H9 (cell line): Measurements from ENCODE around the gene NKD1. TPM values are rescaled to one million over a fixed set of nuclear protein-coding genes. Genes with fewer than 3 reads are reported as not detected.

ENCODE experiments used
- DNase-seq: peaks from one replicate; pipeline ENCODE4 v3.0.0-alpha.2; 2017
- H2AFZ ChIP-seq: one replicate; pipeline ENCODE4 v1.6.1; 2013; ENCODE audit warnings: mild to moderate bottlenecking, low read length, control low read depth, moderate library complexity
- H2AK5ac ChIP-seq: 2 replicates; pipeline ENCODE4 v1.6.1; 2013; ENCODE audit warnings: low read length, control low read depth, mixed read lengths; ENCODE audit not compliant: insufficient read length
- H2BK120ac ChIP-seq: one replicate; pipeline ENCODE4 v1.6.1; 2013; ENCODE audit warnings: low read depth, mild to moderate bottlenecking, low read length, control low read depth, inconsistent platforms; ENCODE audit not compliant: poor library complexity, severe bottlenecking
- H2BK12ac ChIP-seq: 2 replicates; pipeline ENCODE4 v1.6.1; 2013; ENCODE audit warnings: low read length, control low read depth, mixed read lengths, low read depth; ENCODE audit not compliant: insufficient read length
- H2BK15ac ChIP-seq: 2 replicates; pipeline ENCODE4 v1.6.1; 2013; ENCODE audit warnings: low read depth, low read length, control low read depth
- H2BK20ac ChIP-seq: one replicate; pipeline ENCODE4 v1.6.1; 2013; ENCODE audit warnings: low read depth, mild to moderate bottlenecking, low read length, control low read depth, inconsistent platforms; ENCODE audit not compliant: poor library complexity, severe bottlenecking
- H2BK5ac ChIP-seq: 2 replicates; pipeline ENCODE4 v1.6.1; 2013; ENCODE audit warnings: low read length, control low read depth, mixed read lengths; ENCODE audit not compliant: insufficient read length
- H3K14ac ChIP-seq: 2 replicates; pipeline ENCODE4 v1.6.1; 2013; ENCODE audit warnings: low read length, control low read depth; ENCODE audit not compliant: insufficient read depth
- H3K18ac ChIP-seq: 2 replicates; pipeline ENCODE4 v1.6.1; 2013; ENCODE audit warnings: low read depth, mild to moderate bottlenecking, mixed read lengths, low read length, control low read depth; ENCODE audit not compliant: insufficient read length
- H3K23ac ChIP-seq: 2 replicates; pipeline ENCODE4 v1.6.1; 2013; ENCODE audit warnings: low read length, control low read depth, mixed read lengths, low read depth; ENCODE audit not compliant: insufficient read length
- H3K23me2 ChIP-seq: 2 replicates; pipeline ENCODE4 v1.6.1; 2013; ENCODE audit warnings: low read depth, mild to moderate bottlenecking, mixed read lengths, low read length, control low read depth; ENCODE audit not compliant: insufficient read length, poor library complexity, severe bottlenecking
- H3K27ac ChIP-seq: 2 replicates; pipeline ENCODE4 v1.5.1; 2013; ENCODE audit warnings: low read length, control low read depth, mixed read lengths, low read depth; ENCODE audit not compliant: insufficient read length
- H3K27me3 ChIP-seq: 2 replicates; pipeline ENCODE4 v1.6.1; 2013; ENCODE audit warnings: low read length, control low read depth, inconsistent platforms; ENCODE audit not compliant: insufficient read depth
- H3K4ac ChIP-seq: 2 replicates; pipeline ENCODE4 v1.6.1; 2013; ENCODE audit warnings: low read depth, mild to moderate bottlenecking, control low read depth, inconsistent platforms, low read length, moderate library complexity
- H3K4me1 ChIP-seq: 2 replicates; pipeline ENCODE4 v1.6.1; 2013; ENCODE audit warnings: low read length, control low read depth, inconsistent platforms; ENCODE audit not compliant: insufficient read depth
- H3K4me2 ChIP-seq: 2 replicates; pipeline ENCODE4 v1.6.1; 2013; ENCODE audit warnings: low read length, control low read depth, mixed read lengths; ENCODE audit not compliant: insufficient read length, insufficient read depth
- H3K56ac ChIP-seq: 2 replicates; pipeline ENCODE4 v1.6.1; 2013; ENCODE audit warnings: low read depth, mild to moderate bottlenecking, mixed read lengths, low read length, control low read depth; ENCODE audit not compliant: insufficient read length
- H3K79me1 ChIP-seq: 2 replicates; pipeline ENCODE4 v1.6.1; 2013; ENCODE audit warnings: low read depth, mild to moderate bottlenecking, moderate library complexity, low read length, control low read depth, inconsistent platforms; ENCODE audit not compliant: insufficient read depth, poor library complexity, severe bottlenecking
- H3K79me2 ChIP-seq: 2 replicates; pipeline ENCODE4 v1.6.1; 2013; ENCODE audit warnings: low read length, control low read depth, inconsistent platforms; ENCODE audit not compliant: insufficient read depth
- H3K9ac ChIP-seq: 2 replicates; pipeline ENCODE4 v1.6.1; 2013; ENCODE audit warnings: low read length, control low read depth, mixed read lengths; ENCODE audit not compliant: insufficient read length; ENCODE audit errors: extremely low read depth
- H3K9me3 ChIP-seq: one replicate; pipeline ENCODE4 v1.6.1; 2013; ENCODE audit warnings: low read depth, low read length, inconsistent platforms; ENCODE audit not compliant: control insufficient read depth
- H3T11ph ChIP-seq: one replicate; pipeline ENCODE4 v1.6.1; 2013; ENCODE audit warnings: mild to moderate bottlenecking, low read length, control low read depth, inconsistent platforms
- H4K20me1 ChIP-seq: one replicate; pipeline ENCODE4 v1.6.1; 2013; ENCODE audit not compliant: control insufficient read depth, insufficient read length, insufficient read depth
- H4K5ac ChIP-seq: 2 replicates; pipeline ENCODE4 v1.6.1; 2013; ENCODE audit warnings: low read depth, mild to moderate bottlenecking, mixed read lengths, low read length, control low read depth; ENCODE audit not compliant: insufficient read length
- H4K8ac ChIP-seq: replicated peaks from 2 replicates; pipeline ENCODE4 v1.6.1; 2013; ENCODE audit warnings: low read length, control low read depth, mixed read lengths, low read depth; ENCODE audit not compliant: insufficient read length
- H4K91ac ChIP-seq: 2 replicates; pipeline ENCODE4 v1.6.1; 2013; ENCODE audit warnings: low read depth, mild to moderate bottlenecking, moderate library complexity, mixed read lengths, low read length, control low read depth; ENCODE audit not compliant: insufficient read length
- H3K27ac Mint-ChIP-seq, 3 experiments: 2 replicates in 2 of 3; 3 replicates in 1 of 3; pipeline ENCODE4 v1.8.0; 2020 to 2021; ENCODE audit warnings: mixed read lengths in 3 of 3, mild to moderate bottlenecking in 1 of 3, moderate library complexity in 1 of 3
- H3K27me3 Mint-ChIP-seq: 2 replicates; pipeline ENCODE4 v1.8.0; 2021; ENCODE audit warnings: low read depth, mild to moderate bottlenecking, moderate library complexity, mixed read lengths
- H3K36me3 Mint-ChIP-seq, 3 experiments: 2 replicates in 2 of 3; 3 replicates in 1 of 3; pipeline ENCODE4 v1.8.0; 2020 to 2021; ENCODE audit warnings: low read depth in 3 of 3, mixed read lengths in 3 of 3; ENCODE audit not compliant: insufficient read depth in 1 of 3
- H3K4me1 Mint-ChIP-seq, 2 experiments: 2 replicates each; pipeline ENCODE4 v1.8.0; 2020; ENCODE audit warnings: mixed read lengths in 2 of 2
- H3K4me3 Mint-ChIP-seq, 2 experiments: 2 replicates in 1 of 2; 3 replicates in 1 of 2; pipeline ENCODE4 v1.8.0; 2020 to 2021; ENCODE audit warnings: mild to moderate bottlenecking in 2 of 2, mixed read lengths in 2 of 2, moderate library complexity in 1 of 2
- H3K9me3 Mint-ChIP-seq, 2 experiments: 2 replicates in 1 of 2; 3 replicates in 1 of 2; pipeline ENCODE4 v1.8.0; 2020; ENCODE audit warnings: mild to moderate bottlenecking in 2 of 2, mixed read lengths in 2 of 2, moderate library complexity in 1 of 2
- CTCF ChIP-seq: fragments of 200-600 bp; sonication (generic); conservative IDR thresholded peaks from 3 replicates; pipeline ENCODE4 v1.8.0; 2021; ENCODE audit warnings: antibody characterized with exemption, mild to moderate bottlenecking
- WGBS: extraction: QIAGEN DNeasy Blood & Tissue Kit; methylation state at CpG from one replicate; pipeline ENCODE4 v1.1.7; 2013; ENCODE audit warnings: missing lambda C conversion rate, low lambda C conversion rate, mixed read lengths; ENCODE audit not compliant: insufficient read length; ENCODE audit errors: extremely low coverage; 5-methylcytosine and 5-hydroxymethylcytosine counted together
- total RNA-seq: library from RNA; stranded (reverse); gene quantifications from 2 replicates; pipeline ENCODE4 v1.2.1, GENCODE V29; 2021

The NKD1 gene
- total RNA-seq, 1 experiment from 2014 or later = 1.9 TPM

DNA sequence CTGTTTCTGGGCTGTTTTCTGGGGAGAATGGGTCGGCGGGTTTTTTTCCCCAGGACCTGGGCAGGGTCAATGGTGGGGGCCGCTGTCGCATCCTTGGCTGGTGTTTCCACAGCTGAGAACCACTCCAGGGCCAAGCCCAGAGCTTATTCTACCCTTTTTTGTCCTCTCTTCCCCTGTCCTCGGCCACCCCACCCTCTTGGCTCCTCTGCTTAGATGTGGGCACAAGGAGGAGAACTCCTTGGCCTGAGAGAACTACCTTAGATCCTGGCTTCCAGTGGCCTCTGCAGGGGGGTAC lies 149.2 kb downstream of the NKD1 start:
- Mint-ChIP-seq H3K4me1 (peaks cover 9 to 11% of the 10 kb centered on the region in 2 experiments), H3K36me3 (no peaks in the 10 kb centered on the region), H3K4me3 (no peak overlapping the region), H3K27ac (no peak overlapping the region), H3K9me3 (no peaks in the 10 kb centered on the region; a peak in 2 of 5 replicates), H3K27me3 (peaks cover 39% of the 10 kb centered on the region)
- H3K79me1 ChIP-seq = no peaks in the 10 kb centered on the region
- H2BK5ac ChIP-seq = no peak overlapping the region
- no peak overlapping the region for H3K23ac ChIP-seq
- H4K5ac ChIP-seq = no peak overlapping the region
- H2BK12ac ChIP-seq = no peak overlapping the region
- H3K27me3 ChIP-seq = peaks cover 8% of the 10 kb centered on the region; the same call in 1 of the 2 replicates
- H3K56ac ChIP-seq = no peak overlapping the region
- H3K23me2 ChIP-seq = peaks cover 6% of the 10 kb centered on the region
- no peak overlapping the region for H3K4ac ChIP-seq
- H2BK15ac ChIP-seq = no peak overlapping the region
- no peaks in the 10 kb centered on the region for H4K20me1 ChIP-seq
- H3K9me3 ChIP-seq = no peaks in the 10 kb centered on the region
- H4K8ac ChIP-seq = no peak overlapping the region
- no peaks in the 10 kb centered on the region for H3K4me1 ChIP-seq
- H3K9ac ChIP-seq = no peak overlapping the region
- WGBS = no CpG with 5 or more reads among the region's 5 CpGs
- H3T11ph ChIP-seq = no peak overlapping the region
- no peak overlapping the region for H2BK20ac ChIP-seq
- H3K18ac ChIP-seq = no peak overlapping the region
- H3K4me2 ChIP-seq = no peak overlapping the region
- H3K27ac ChIP-seq = no peak overlapping the region
- no peaks in the 10 kb centered on the region for H3K79me2 ChIP-seq
- no peak for DNase-seq
- no peak overlapping the region for H2AFZ ChIP-seq
- H4K91ac ChIP-seq = no peak overlapping the region
- H2BK120ac ChIP-seq = no peak overlapping the region
- TF ChIP-seq CTCF = no peak
- H3K14ac ChIP-seq = no peak overlapping the region
- H2AK5ac ChIP-seq = no peak overlapping the region
